Measurements from ENCODE around the gene IFNLR1.

IFNLR1 gene

DNA sequence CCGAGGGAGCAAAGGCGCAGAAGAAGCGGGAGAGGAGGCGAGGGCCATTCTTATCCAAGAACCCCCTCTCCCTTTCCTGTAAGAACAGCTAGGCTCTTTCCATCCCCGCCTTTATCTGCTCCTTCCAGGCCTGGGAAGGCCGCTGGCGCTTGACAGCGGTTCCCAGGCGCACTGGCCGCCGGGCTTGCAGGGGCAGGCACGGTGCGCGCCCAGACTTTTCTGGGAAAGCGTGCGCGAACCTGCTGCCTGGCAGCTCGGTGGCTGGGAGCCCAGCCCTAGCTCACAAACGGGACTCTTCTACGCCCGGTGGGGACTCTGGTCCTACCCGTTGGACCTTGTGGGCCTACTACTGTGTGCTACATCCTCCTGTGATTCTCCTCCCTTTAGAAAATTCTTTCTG is 8.8 kb upstream of the IFNLR1 start:
- no peak for TF ChIP-seq ZBTB7A (IDR thresholded peaks at IDR 0.05; ENCODE audit: low read depth)

DNA sequence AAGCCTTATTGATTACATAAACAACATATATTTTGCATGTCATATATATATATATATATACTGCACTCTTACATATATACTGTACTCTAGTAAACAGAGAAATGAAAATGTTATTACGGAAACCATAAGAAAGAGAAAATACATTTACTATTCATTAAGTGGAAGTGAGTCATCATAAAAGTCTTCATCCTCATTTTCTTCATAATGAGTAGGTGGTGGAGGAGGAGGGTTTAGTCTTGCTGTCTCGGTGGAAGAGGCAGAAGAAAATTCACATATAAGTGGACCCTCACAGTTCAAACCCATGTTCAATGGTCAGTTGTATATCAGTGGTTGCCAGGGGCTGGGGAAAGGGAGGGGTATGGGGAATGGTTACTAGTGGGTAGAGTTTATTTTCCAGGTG is 8.0 kb upstream of the IFNLR1 start:
- no peak for TF ChIP-seq CEBPB (IDR thresholded peaks at IDR 0.05)
- no peak for TF ChIP-seq RAD21 (IDR thresholded peaks at IDR 0.05; ENCODE audit: low read depth)
- no peak for TF ChIP-seq ZBTB7A (IDR thresholded peaks at IDR 0.05; ENCODE audit: low read depth)
- TF ChIP-seq, protein P1, sequence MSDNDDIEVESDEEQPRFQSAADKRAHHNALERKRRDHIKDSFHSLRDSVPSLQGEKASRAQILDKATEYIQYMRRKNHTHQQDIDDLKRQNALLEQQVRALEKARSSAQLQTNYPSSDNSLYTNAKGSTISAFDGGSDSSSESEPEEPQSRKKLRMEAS (IDR thresholded peaks at IDR 0.05): no peak
- no peak for TF ChIP-seq TCF12 (IDR thresholded peaks at IDR 0.05; ENCODE audit: low read depth)
- TF ChIP-seq USF1 (IDR thresholded peaks at IDR 0.05): no peak
- TF ChIP-seq FOXM1 (IDR thresholded peaks at IDR 0.05; ENCODE audit: borderline replicate concordance, low read depth): no peak
- TF ChIP-seq TEAD4 (IDR thresholded peaks at IDR 0.05): no peak
- no peak for TF ChIP-seq YY1 (IDR thresholded peaks at IDR 0.05; ENCODE audit: low read depth)
- TF ChIP-seq EGR1 (IDR thresholded peaks at IDR 0.05): no peak
- no peak for TF ChIP-seq TAF1 (IDR thresholded peaks at IDR 0.05; ENCODE audit: low read depth)
- no peak for TF ChIP-seq REST (IDR thresholded peaks at IDR 0.05; ENCODE audit: low read depth)
- no peak for TF ChIP-seq CREB1 (IDR thresholded peaks at IDR 0.05; ENCODE audit: low read depth)
- TF ChIP-seq NFIC (IDR thresholded peaks at IDR 0.05): no peak
- no peak for TF ChIP-seq EP300 (IDR thresholded peaks at IDR 0.05; ENCODE audit: borderline replicate concordance)

DNA sequence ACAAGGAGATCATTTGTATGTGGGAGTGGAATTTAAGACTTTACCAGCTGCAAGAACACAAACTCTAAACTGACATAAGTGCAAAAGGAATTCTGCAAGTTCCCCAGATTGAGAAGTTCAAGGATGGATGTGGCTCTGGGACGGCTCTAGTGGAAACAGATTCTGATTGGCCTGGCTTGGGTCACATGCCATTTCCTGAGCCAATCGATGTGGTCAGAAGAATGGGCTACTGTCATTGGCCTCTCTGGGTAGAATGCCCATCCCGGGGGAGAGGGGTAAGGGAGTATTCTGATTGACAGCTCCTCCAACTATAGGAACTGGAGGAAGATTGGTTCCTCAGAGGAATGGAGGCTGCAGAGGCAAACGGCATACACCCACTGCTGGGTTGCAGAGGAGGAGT is 6.0 kb upstream of the IFNLR1 start:
- TF ChIP-seq ZBTB7A (IDR thresholded peaks at IDR 0.05; ENCODE audit: low read depth): no peak
- peak; percentile 90 for TF ChIP-seq USF1 (IDR thresholded peaks at IDR 0.05)

DNA sequence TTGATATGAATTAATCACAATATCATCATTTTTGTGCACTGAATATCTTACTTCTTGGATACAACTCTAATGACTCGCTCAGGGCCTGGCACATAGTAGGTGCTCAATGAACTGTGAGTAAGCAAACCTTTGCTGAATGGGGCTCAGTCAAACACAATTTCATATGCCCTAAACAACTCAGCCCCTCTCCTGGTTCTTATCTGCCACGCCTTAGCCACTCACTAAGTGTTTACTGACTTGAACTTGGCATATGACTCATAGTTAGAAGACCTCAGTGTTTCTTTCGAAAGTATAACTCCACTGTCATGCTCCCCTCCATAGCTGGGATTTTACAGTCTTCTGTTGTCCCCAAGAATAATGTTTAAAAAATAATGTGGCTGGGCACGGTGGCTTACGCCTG is 4.8 kb upstream of the IFNLR1 start:
- TF ChIP-seq YY1 (IDR thresholded peaks at IDR 0.05; ENCODE audit: low read depth) (no peak), RAD21 (IDR thresholded peaks at IDR 0.05; ENCODE audit: low read depth) (no peak), TAF1 (IDR thresholded peaks at IDR 0.05; ENCODE audit: low read depth) (no peak), USF1 (IDR thresholded peaks at IDR 0.05) (no peak), TEAD4 (IDR thresholded peaks at IDR 0.05) (no peak), FOXM1 (IDR thresholded peaks at IDR 0.05; ENCODE audit: borderline replicate concordance, low read depth) (no peak), EGR1 (IDR thresholded peaks at IDR 0.05) (no peak), CEBPB (IDR thresholded peaks at IDR 0.05) (no peak), TCF12 (IDR thresholded peaks at IDR 0.05; ENCODE audit: low read depth) (no peak), NFIC (IDR thresholded peaks at IDR 0.05) (no peak), EP300 (IDR thresholded peaks at IDR 0.05; ENCODE audit: borderline replicate concordance) (no peak), ZBTB7A (IDR thresholded peaks at IDR 0.05; ENCODE audit: low read depth) (no peak), REST (IDR thresholded peaks at IDR 0.05; ENCODE audit: low read depth) (no peak), CREB1 (IDR thresholded peaks at IDR 0.05; ENCODE audit: low read depth) (no peak)
- TF ChIP-seq, protein P1 (IDR thresholded peaks at IDR 0.05): no peak

GRCh38 chr1:24190983-24191461 is 3.9 kb upstream of the IFNLR1 start:
- TF ChIP-seq USF1 (IDR thresholded peaks at IDR 0.05) (no peak), TEAD4 (IDR thresholded peaks at IDR 0.05) (no peak), YY1 (IDR thresholded peaks at IDR 0.05; ENCODE audit: low read depth) (no peak), REST (IDR thresholded peaks at IDR 0.05; ENCODE audit: low read depth) (no peak), TCF12 (IDR thresholded peaks at IDR 0.05; ENCODE audit: low read depth) (no peak), EGR1 (IDR thresholded peaks at IDR 0.05) (no peak), TAF1 (IDR thresholded peaks at IDR 0.05; ENCODE audit: low read depth) (no peak), CREB1 (IDR thresholded peaks at IDR 0.05; ENCODE audit: low read depth) (no peak), FOXM1 (IDR thresholded peaks at IDR 0.05; ENCODE audit: borderline replicate concordance, low read depth) (no peak), RAD21 (IDR thresholded peaks at IDR 0.05; ENCODE audit: low read depth) (no peak), NFIC (IDR thresholded peaks at IDR 0.05) (no peak), EP300 (IDR thresholded peaks at IDR 0.05; ENCODE audit: borderline replicate concordance) (no peak), CEBPB (IDR thresholded peaks at IDR 0.05) (no peak), ZBTB7A (IDR thresholded peaks at IDR 0.05; ENCODE audit: low read depth) (no peak)
- TF ChIP-seq, protein P1 (IDR thresholded peaks at IDR 0.05): no peak
